Right lobe of liver (tissue), 4 donors: Measurements from ENCODE around the gene CEACAM3.

ENCODE experiments used
- POLR2A ChIP-seq: fragments of 450-650 bp; IDR thresholded peaks from one replicate; pipeline ENCODE4 v1.6.1; 2017; ENCODE audit warnings: antibody characterized with exemption, mild to moderate bottlenecking
- TF ChIP-seq, protein P1 (sequence below), 4 donors: fragments of 200-600 bp in 3 of 4; fragments of 450-650 bp in 1 of 4; IDR thresholded peaks; one replicate each; pipeline versions ENCODE4 v1.5.1 to v1.8.0; 2016 to 2022; ENCODE audit warnings: antibody characterized with exemption in 4 of 4, mild to moderate bottlenecking in 2 of 4
- donor health status: DM: no; HTN: no; CAD: no.
- donor health status: DM: no; HTN: no; CAD: no.
- donor health status: DM: no; HTN: yes; CAD: no.

DNA sequence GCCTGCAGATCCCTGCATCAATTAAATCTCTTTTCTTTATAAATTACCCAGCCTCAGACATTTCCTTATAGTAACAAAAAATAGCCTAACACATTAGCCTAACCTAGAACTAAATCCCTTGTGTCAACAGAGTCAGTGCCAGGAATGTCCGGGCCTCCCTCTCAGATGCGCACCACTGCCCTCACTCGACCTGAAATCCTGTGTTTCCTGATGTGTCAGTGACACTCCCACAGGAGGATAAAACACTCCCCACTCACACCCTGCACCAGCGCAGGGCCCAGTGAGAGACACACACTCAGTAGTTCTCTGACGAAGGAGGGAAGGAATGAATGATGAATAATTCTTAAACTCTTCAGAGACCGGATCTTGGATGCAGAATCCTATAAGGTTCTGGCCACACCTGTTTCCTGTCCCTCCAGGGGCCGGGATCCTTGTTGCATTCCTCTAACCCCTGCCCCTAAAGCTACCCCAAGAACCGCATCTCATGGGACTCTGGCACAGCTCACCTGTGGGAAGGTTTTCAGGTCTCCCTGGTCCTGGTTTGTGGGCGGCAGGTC lies 3.1 kb downstream of the CEACAM3 start:
- TF ChIP-seq, protein P1, sequence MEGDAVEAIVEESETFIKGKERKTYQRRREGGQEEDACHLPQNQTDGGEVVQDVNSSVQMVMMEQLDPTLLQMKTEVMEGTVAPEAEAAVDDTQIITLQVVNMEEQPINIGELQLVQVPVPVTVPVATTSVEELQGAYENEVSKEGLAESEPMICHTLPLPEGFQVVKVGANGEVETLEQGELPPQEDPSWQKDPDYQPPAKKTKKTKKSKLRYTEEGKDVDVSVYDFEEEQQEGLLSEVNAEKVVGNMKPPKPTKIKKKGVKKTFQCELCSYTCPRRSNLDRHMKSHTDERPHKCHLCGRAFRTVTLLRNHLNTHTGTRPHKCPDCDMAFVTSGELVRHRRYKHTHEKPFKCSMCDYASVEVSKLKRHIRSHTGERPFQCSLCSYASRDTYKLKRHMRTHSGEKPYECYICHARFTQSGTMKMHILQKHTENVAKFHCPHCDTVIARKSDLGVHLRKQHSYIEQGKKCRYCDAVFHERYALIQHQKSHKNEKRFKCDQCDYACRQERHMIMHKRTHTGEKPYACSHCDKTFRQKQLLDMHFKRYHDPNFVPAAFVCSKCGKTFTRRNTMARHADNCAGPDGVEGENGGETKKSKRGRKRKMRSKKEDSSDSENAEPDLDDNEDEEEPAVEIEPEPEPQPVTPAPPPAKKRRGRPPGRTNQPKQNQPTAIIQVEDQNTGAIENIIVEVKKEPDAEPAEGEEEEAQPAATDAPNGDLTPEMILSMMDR (IDR thresholded peaks at IDR 0.05) = no peak
- no peak for TF ChIP-seq POLR2A
